Peyer's patch (tissue), 4 donors: ENCODE measurements around the gene TCP11L2. TPM values are rescaled to one million over a fixed set of nuclear protein-coding genes. Genes with fewer than 3 reads are reported as not detected.

ENCODE experiments used
- DNase-seq, 3 donors: peaks; one replicate each; pipeline ENCODE4 v3.0.0-alpha.2; 2017 to 2019
- H3K27ac ChIP-seq, 4 donors: fragments of 200-600 bp; sonication (generic); one replicate each; pipeline ENCODE4 v1.5.1; 2016 to 2019
- H3K27me3 ChIP-seq, 2 donors: fragments of 200-600 bp; sonication (generic); one replicate each; pipeline ENCODE4 v1.5.1; 2019
- H3K36me3 ChIP-seq, 3 donors: fragments of 200-600 bp; sonication (generic); one replicate each; pipeline ENCODE4 v1.5.1; 2016 to 2019
- H3K4me1 ChIP-seq, 4 donors: fragments of 200-600 bp; sonication (generic); one replicate each; pipeline ENCODE4 v1.5.1; 2016 to 2019
- H3K4me3 ChIP-seq, 4 donors: fragments of 200-600 bp; sonication (generic); 1 replicate in 3 of 4; 2 replicates in 1 of 4; pipeline ENCODE4 v1.5.1; 2016 to 2019; ENCODE audit warnings: mild to moderate bottlenecking in 1 of 4
- H3K9me3 ChIP-seq, 4 donors: fragments of 200-600 bp; sonication (generic); one replicate each; pipeline ENCODE4 v1.5.1; 2016 to 2019; ENCODE audit warnings: mild to moderate bottlenecking in 1 of 4
- CTCF ChIP-seq, 6 experiments: fragments of 450-650 bp in 4 of 6; fragments of 200-600 bp in 2 of 6; sonication (generic) in 1 of 6; IDR thresholded peaks; one replicate each; pipeline ENCODE4 v1.5.1; 2017 to 2019; ENCODE audit warnings: antibody characterized with exemption in 6 of 6, mild to moderate bottlenecking in 3 of 6, moderate library complexity in 1 of 6
- POLR2A ChIP-seq, 2 donors: fragments of 450-650 bp; IDR thresholded peaks; one replicate each; pipeline ENCODE4 v1.5.1; 2017; ENCODE audit warnings: antibody characterized with exemption in 2 of 2, mild to moderate bottlenecking in 2 of 2, moderate library complexity in 2 of 2
- total RNA-seq, 4 donors: library from RNA; depleted of rRNA; stranded (reverse); fragments of >200 nt; gene quantifications; one replicate each; pipeline ENCODE4 v1.1.0, GENCODE V29; 2016

TCP11L2 gene
- total RNA-seq, 4 donors from 2014 or later = 39.9 to 63.5 (median 48.9) TPM

- peaks cover 0 to 19% (median 0%) of the 10 kb centered on the region in 3 donors for H3K36me3 ChIP-seq
- H3K27me3 ChIP-seq = no peaks in the 10 kb centered on the region
- no peak for DNase-seq
- H3K27ac ChIP-seq = peak overlapping the region in 2 of 4 donors; percentile 46 to 58
- no peak overlapping the region for H3K4me3 ChIP-seq
- TF ChIP-seq POLR2A (IDR thresholded peaks at IDR 0.05) = no peak
- TF ChIP-seq CTCF (IDR thresholded peaks at IDR 0.05) = no peak
- no peaks in the 10 kb centered on the region for H3K9me3 ChIP-seq
- H3K4me1 ChIP-seq = peaks cover 0 to 21% (median 0%) of the 10 kb centered on the region in 4 donors
Observed at GRCh38 chr12:106343214-106343528, 40.6 kb downstream of the TCP11L2 start.

- Histone ChIP-seq H3K4me1 (peaks cover 0 to 21% (median 0%) of the 10 kb centered on the region in 4 donors), H3K27me3 (no peaks in the 10 kb centered on the region), H3K36me3 (peaks cover 0 to 20% (median 0%) of the 10 kb centered on the region in 3 donors), H3K27ac (peak overlapping the region in 1 of 4 donors; percentile 46), H3K9me3 (no peaks in the 10 kb centered on the region), H3K4me3 (no peak overlapping the region)
- DNase-seq = no peak
- TF ChIP-seq CTCF (IDR thresholded peaks at IDR 0.05) (no peak), POLR2A (IDR thresholded peaks at IDR 0.05) (no peak)
Observed at GRCh38 chr12:106344131-106344530, 41.6 kb downstream of the TCP11L2 start.

DNA sequence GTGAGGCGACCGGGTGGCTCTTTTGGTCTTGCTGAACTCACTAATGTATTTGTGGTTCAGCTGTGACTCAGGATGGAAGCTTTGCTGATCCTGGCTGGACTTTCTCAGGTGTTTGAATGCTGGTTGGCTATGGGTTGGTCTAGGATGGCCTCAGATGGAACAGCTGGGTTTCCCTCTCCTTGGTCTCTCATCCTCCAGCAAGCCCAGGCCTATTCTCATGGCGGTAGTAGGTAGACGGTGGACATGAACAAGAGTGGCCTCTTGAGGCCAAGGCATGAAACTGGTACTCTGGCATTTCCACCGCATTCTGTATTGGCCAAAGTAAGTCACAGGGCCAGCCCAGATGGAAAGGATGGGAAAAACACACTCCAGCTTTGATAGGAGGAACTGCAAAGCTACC is 43.2 kb downstream of the TCP11L2 start:
- peak in 4 of 6 experiments; percentile 13 to 63 (median 58) for TF ChIP-seq CTCF (IDR thresholded peaks at IDR 0.05)
- TF ChIP-seq POLR2A (IDR thresholded peaks at IDR 0.05) = no peak
- no peak overlapping the region for H3K4me3 ChIP-seq
- H3K27me3 ChIP-seq = no peaks in the 10 kb centered on the region
- H3K4me1 ChIP-seq = peaks cover 0 to 21% (median 0%) of the 10 kb centered on the region in 4 donors
- no peaks in the 10 kb centered on the region for H3K9me3 ChIP-seq
- H3K27ac ChIP-seq = no peak overlapping the region
- H3K36me3 ChIP-seq = peaks cover 0 to 20% (median 0%) of the 10 kb centered on the region in 3 donors
- peak in 1 of 3 donors; percentile 50 for DNase-seq

DNA sequence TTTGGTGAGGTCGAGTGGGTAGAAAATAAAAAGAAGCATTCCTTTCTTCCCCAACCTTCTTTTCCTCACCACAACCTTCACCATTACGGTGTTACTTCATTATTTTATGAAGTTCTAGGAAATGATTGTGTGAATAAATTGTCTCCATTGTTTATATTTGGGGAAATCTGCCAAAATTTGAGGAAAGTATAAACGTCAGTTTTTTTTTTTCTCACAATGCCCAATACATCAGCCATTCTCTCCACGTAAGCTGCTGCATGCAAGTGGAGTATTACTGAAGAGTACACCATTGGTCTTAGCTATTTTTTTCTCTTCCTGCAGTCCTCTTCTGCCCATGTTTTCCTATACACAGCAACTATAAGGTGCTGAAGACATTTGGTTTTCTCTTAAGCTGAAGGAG is 45.9 kb downstream of the TCP11L2 start:
- TF ChIP-seq POLR2A (IDR thresholded peaks at IDR 0.05) (no peak), CTCF (IDR thresholded peaks at IDR 0.05) (no peak)
- Histone ChIP-seq H3K27ac (no peak overlapping the region), H3K36me3 (peaks cover 0 to 20% (median 0%) of the 10 kb centered on the region in 3 donors), H3K4me1 (peaks cover 0 to 6% (median 0%) of the 10 kb centered on the region in 4 donors), H3K27me3 (no peaks in the 10 kb centered on the region), H3K4me3 (no peak overlapping the region), H3K9me3 (no peaks in the 10 kb centered on the region)
- no peak for DNase-seq

GRCh38 chr12:106353175-106353574 is 50.6 kb downstream of the TCP11L2 start:
- peaks cover 0 to 8% (median 0%) of the 10 kb centered on the region in 4 donors for H3K4me1 ChIP-seq
- no peaks in the 10 kb centered on the region for H3K9me3 ChIP-seq
- peaks cover 0 to under 1% (median 0%) of the 10 kb centered on the region in 3 donors for H3K36me3 ChIP-seq
- no peaks in the 10 kb centered on the region for H3K27me3 ChIP-seq
- no peak for DNase-seq
- no peak overlapping the region for H3K27ac ChIP-seq
- no peak for TF ChIP-seq CTCF (IDR thresholded peaks at IDR 0.05)
- no peak for TF ChIP-seq POLR2A (IDR thresholded peaks at IDR 0.05)
- H3K4me3 ChIP-seq = no peak overlapping the region
